ENCODE measurements around the gene RREB1.
A peak's percentile ranks its signal among the peaks of the same experiment; 100 is the strongest.
"Not testable (repeated sequence)": the region's sequence is repeated elsewhere in the genome, so short reads cannot be mapped to it uniquely, and the experiment has no call there.

The RREB1 gene

DNA sequence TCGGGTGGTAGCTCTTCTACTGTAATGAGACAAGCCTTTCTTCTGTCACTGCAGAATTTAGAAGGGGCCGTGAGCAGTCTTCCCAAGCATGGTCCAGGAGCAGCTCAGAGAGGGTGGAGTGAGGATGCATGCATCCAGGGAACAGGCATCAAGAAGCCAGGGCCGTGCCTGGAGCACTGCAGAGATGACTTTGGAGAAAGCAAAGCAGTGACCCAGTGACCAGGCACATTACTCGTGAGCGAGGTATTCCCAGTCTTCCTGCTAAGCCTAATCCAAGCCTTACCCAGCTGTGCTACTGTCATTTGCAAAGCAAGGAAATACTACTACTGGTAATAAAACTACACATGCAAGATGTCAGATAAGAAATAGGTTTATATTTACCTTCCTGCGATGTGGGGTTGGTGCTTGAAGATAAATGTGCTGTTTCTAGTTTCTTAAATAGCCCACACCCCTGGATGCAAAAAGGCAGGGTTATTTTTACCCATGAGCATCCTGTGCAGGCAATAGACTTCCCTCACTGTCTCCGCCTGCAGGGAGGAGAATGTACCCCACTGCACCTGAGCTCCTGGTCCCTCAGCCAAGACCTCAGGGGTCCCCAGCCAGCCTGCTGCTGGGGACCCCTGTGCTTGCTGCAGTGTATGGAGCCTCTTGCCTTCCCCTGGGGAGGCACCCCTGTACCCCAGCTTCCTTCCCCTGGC, 142.3 kb downstream of the RREB1 start:
- DNase-seq, result no peak

DNA sequence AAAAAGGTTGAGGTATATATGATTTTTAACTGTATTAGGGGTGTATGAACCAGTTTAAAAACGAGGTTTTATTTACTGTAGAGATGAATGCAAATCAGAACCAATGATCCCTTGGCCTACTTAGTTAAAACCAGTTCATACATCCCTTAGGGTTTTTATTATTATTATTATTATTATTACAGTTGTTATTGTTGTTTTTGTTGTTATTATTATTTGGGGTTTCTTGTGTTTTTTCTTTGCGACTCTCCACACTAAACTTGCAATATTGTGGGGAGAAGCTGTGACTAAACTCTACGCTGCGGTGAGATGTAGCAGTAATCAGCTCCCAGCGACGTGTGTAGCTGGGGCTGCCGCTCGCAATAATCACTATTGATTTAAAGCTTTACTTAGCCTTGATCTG, 143.1 kb downstream of the RREB1 start:
- DNase-seq, result no peak

GRCh38 chr6:7251646-7252260, 144.0 kb downstream of the RREB1 start:
- DNase-seq, result no peak

- no peak for DNase-seq
Measured at GRCh38 chr6:7252390-7252789, 144.6 kb downstream of the RREB1 start.

DNA sequence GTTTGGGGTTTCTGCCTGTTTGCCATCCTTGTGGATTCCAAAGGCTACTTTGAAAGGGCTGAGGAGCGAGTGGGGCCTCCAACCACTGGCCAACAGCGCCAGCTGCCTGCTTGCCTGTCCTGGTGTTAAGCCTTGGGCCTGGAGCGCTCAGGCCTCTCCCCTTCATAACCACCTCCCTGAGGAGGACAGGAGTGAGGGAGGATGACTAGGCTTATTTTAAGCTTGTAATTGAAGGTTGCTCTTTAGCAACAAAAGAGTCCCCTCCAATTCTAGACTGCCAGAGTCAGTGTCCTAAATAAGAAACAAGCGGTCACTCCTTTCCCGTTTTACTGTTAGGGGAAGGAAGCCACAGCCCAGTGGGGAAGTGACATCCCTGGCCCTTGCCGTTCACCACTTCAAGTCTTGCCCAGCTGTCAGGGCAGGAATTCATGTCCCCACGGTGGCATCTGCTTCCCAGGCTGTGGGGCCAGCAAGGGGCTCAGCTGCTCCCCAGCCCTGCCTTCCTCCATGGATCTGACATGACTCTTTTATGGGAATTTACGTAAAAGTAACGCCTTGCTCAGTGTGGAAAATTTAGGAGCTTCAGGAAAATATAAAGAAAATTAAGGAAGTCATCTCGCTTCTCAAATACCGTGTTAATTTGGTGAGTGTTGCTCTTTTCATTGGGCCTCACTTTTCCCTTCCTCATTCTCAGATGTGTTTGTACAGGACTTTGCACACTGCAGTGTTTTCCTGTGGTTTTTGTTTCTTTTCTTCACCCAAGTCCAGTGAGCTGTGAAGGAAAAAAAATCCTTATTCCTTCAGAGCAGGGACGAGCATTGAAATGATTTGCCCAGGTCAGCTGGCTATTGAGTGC, 147.4 kb downstream of the RREB1 start:
- DNase-seq, result no peak

GRCh38 chr6:7255918-7256317, 148.2 kb downstream of the RREB1 start:
- no peak for DNase-seq

GRCh38 chr6:7256785-7257184, 149.0 kb downstream of the RREB1 start:
- DNase-seq, result no peak

GRCh38 chr6:7257521-7258230, 149.9 kb downstream of the RREB1 start:
- no peak for DNase-seq

- no peak for DNase-seq
Measured at GRCh38 chr6:7258231-7258763, 150.5 kb downstream of the RREB1 start.

GRCh38 chr6:7260291-7261031, 152.7 kb downstream of the RREB1 start:
- no peak for DNase-seq

DNA sequence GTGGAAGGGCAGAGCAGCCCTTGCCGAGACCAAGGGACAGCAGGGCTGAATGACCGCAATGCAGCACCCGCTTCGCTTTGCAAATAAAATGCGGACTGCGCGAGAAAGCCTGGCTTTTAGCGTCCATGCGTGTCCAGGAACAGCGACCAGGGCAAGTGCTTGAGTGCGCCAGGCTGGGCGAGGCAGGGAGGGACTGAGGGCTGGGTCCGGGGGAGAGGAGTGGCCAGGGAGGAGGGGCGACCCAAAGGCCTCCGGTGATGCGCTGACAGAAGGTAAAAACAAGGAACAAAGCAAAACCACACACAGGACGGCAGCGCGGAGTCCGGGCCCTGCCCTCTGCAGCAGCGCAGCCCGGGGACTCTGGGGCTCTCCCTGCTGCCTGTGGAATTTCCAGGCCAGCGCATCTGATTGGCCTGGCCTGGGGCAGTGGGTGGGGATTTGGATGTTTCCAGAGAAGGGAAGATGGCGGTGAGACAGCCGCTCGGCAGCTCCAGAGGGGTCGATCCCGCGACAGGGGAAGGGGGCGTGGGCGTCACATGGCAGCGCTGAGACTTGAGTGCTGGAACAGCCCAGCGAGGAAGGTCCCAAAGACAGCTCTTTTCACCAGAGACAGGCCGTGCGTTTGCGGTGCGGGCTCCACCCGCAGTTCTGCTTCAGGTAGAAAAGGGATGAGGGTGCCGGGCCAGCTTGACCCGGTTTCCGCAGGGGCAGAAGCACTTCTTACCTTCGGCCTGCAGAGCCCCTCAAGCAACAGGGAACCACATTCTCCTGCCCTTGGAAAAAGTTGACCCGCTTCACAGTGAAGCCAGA, 153.5 kb downstream of the RREB1 start:
- peak in 1 of 5 donors; percentile 16 for DNase-seq

- no peak for DNase-seq
Measured at GRCh38 chr6:7261852-7262461, 154.2 kb downstream of the RREB1 start.

- DNase-seq, result no peak
Measured at GRCh38 chr6:7262746-7263518, 155.2 kb downstream of the RREB1 start.

DNA sequence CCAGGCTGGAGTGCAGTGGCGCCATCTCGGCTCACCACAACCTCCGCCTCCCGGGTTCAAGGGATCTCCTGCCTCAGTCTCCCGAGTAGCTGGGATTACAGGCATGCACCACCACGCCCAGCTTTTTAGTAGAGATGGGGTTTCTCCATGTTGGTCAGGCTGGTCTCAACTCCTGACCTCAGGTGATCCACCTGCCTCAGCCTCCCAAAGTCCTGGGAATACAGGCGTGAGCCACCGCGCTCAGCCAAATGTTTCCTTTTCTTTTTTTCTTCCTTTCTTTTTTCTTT, 155.7 kb downstream of the RREB1 start:
- not testable (repeated sequence) for DNase-seq

- DNase-seq, result no peak
Measured at GRCh38 chr6:7264041-7264440, 156.3 kb downstream of the RREB1 start.

DNA sequence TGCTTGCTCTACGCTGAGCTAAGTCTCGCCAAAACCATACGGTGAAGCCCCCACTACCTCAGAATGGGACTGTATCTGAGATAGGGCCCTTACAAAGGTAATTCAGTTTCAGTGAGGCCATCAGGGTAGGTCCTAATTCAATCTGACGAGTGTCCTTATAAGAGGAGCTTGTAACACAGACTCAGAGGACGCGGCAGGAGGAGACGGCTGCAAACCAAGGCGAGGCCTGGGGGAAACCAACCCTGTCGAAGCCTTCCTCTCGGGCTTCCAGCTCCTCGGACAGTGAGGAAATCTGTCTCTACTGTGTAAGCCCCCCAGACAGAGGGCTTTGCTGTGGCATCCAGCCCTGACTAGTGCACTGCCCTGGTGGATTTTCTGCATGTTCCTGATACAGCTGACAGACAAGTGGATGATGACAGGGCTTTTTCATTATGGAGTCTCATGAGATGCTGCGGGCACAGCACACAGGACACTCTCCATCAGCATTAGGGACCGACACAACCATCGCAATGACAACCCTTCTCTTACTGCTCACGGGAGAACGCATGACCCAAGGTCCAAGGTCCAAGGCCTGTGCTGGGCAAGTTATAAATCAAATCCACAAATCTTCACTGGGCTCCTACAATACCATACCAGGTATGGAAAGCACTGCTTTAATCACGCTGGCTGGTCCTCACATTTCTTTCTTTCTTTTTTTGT, 157.1 kb downstream of the RREB1 start:
- no peak for DNase-seq

GRCh38 chr6:7265385-7265726, 157.6 kb downstream of the RREB1 start:
- DNase-seq, result not testable (repeated sequence)

GRCh38 chr6:7267071-7267465, 159.3 kb downstream of the RREB1 start:
- DNase-seq, result no peak

DNA sequence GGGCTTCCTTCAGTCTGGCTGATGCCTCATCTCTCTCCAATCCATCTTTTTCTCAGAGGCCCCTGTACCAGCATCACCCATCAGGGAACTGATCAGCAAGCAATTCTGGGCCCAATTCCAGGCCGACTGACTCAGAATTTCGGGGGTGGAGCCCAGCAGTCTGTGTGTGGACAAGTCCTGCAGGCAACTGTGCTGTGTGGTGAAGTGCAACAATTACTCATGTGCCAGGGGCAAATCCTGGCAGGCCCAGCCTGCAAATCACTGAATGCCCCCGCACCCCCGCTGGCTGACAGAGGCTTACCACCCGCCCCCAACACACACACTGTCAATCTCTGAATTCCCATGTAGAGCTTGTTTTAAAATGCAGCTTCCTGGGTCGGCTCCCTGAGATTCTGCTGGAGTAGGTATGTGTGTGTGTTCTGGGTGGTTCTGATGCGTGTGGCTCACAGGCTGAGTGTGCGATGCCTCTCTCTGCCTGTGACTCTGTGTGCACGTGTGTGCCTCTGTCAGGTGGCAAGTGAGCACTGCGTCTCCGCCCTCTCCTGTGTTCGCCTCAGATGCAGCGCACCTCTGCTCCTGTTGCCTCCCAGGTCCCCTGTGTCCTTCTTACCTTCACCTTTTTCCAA, 159.8 kb downstream of the RREB1 start:
- no peak for DNase-seq
